ENCODE measurements around the gene ZNF445.
A peak's percentile ranks its signal among the peaks of the same experiment; 100 is the strongest.
"Not testable (repeated sequence)": the region's sequence is repeated elsewhere in the genome, so short reads cannot be mapped to it uniquely, and the experiment has no call there.

The ZNF445 gene

DNA sequence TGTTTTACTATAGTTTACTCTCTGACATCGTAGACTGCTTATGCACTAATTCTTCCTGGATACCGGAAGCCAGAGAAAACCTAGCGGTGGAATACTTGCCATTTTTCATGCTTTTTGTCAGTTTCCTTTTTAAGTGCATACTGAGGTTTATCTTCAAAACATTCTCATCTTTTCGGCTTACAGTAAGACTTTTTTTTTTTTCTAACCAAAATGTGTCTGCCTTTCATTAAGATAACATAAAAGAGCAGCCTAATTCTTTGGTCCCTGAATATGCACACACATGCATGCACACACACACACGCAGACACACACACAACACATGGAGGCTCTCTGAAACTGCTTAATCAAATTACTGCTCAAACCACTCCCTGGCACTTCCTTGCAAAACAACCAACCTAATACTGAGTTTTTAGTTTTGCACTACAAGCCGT, 1.3 kb downstream of the ZNF445 start:
- no peak for DNase-seq (ENCODE audit: low read depth in 2 of 2)

DNA sequence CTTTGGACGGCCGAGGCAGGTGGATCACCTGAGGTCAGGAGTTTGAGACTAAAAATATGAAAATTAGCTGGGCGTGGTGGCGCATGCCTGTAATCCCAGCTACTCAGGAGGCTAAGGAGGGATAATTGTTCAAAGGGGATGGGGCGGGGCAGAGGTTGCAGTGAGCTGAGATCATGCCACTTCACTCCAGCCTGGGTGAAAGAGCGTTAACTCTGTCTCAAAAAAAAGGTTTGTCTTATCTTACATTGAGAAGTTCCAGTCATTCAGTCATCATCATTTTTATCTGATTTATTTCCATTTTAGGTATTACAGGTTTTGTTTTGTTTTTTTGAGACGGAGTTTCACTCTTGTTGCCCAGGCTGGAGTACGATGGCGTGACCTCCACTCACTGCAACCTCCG, 2.6 kb downstream of the ZNF445 start:
- not testable (repeated sequence) for DNase-seq (ENCODE audit: low read depth in 2 of 2)

DNA sequence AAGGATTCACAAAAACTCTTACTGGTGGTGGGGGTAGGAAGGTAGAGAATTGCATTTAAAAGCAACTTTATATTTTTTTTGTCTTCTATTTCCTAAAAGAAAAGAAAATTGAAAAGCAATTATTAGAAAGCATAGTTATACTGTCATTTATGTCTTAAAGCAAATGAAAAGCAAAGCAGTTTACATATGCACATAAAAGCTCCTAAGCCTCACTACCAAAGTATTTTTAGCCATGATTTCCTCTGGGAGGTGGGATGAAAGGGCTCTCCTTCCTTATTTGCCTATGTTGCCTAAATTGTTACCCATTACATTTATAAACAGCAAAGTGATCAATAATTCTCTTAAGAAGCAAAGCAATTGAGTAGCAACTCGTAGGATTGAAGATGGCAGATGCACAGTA, 7.0 kb downstream of the ZNF445 start:
- DNase-seq (ENCODE audit: low read depth in 2 of 2): no peak

DNA sequence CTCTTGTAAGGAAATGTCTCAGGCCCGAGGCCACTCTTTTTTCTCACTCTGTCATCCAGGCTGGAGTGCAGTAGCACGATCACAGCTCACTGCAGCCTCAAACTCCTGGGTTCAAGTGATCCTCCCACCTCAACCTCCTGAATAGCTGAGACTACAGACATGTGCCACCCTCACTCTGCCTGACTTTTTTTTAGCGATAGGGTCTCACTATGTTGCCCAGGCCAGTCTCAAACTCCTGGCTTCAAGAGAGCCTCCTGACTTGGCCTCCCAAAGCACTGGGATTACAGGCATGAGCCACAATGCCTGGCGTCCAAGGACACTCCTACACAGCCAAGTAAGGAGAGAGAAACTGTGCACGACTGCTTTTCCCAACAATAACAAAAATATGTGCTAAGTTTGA, 7.6 kb downstream of the ZNF445 start:
- no peak for DNase-seq (ENCODE audit: low read depth in 2 of 2)

DNA sequence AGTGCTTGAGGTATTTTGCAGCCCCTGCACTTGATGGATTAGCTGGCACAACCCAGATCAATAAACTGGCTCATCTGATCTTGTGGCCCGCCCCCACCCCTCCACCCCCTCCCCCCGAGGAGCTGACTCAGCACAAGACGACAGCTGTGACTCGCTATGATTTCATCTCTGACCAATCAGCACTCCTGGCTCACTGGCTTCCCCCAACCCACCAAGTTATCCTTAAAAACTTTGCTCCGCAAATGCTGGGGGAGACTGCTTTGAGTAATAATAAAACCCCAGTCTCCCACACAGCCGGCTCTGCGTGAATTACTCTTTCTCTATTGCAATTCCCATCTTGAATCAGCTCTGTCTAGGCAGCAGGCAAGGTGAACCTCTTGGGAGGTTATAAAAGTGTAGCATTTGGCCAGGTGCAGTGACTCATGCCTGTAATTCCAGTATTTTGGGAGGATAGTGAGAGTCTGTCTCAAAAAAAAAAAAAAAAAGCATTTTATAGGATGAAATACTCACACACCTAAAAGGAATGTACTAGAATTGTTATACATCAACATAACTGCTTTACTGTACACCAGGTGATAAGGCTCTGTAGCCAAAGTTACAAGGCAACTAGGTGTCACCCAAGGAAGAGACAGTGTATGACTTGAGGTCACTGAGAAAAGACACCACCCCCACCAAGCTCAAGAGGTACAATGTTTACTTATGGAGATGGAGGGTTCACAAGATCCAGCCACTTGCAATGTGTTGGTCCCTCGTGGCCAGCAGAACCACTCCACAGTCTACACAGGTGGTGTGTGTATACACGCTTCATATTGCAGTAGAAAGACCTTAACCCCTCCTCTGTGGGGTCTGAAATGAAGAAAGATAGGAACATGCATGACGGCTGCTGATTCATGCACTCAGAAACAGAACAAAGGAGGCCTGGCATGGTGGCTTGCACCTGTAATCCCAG, 8.6 kb downstream of the ZNF445 start:
- DNase-seq (ENCODE audit: low read depth in 2 of 2): peak in 1 of 2 donors; percentile 42

DNA sequence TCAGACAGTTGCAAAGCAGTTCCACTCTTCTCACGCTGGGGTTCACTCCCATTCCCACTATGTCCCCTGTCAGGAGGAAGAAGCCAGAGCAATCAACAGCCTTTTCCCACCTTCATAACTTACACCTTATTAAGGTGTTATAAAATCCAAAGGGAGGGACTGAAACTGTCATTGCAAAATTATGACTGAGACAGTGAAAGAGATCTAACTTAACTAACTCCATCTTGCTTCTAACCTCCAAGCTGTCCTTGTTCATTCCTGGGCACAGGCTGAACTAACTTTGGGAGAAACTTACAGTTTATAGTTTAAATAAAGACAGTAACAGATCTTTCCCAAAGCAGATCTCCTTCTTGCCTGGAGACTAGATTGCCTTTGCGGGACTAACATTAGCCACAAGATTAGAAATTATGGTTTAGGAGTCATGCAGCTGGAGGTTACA, 9.4 kb downstream of the ZNF445 start:
- not testable (repeated sequence) for DNase-seq (ENCODE audit: low read depth in 2 of 2)

DNA sequence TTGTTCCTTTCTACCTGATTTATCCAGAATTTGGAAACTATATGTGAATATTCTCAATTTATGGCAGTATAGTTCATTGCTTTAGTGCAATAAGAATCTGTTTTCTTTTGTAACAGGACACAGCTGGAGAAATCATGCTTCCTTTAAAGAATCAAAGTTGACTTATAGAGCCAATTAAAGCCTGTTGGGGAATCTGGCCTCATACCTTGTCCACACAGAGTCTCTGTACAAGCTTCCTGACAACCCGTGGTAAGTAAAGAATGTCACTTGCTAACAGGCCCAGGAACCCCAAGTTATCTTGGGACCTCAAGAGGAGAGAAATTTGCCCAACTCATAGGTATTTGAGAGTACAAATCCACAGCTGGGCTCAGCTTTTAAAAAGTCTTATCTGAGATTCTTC, 10.2 kb downstream of the ZNF445 start:
- no peak for DNase-seq (ENCODE audit: low read depth in 2 of 2)

DNA sequence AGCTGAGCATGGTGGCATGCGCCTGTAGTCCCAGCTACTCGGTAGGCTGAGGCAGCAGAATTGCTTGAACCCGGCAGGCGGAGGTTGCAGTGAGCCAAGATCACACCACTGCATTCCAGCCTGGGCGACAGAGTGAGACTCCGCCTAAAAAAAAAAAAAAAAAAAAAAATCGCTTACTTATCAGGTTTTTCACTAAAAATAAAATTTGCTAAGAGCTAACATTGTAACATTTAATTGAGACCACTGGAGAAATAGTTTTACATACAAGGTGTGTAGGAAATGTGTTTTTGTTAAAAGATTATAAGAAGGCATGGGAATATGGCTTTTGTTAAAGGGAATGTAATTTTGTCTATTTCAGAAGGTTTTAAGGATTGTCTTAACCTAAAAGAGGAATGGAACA, 12.6 kb downstream of the ZNF445 start:
- DNase-seq (ENCODE audit: low read depth in 2 of 2): not testable (repeated sequence)

DNA sequence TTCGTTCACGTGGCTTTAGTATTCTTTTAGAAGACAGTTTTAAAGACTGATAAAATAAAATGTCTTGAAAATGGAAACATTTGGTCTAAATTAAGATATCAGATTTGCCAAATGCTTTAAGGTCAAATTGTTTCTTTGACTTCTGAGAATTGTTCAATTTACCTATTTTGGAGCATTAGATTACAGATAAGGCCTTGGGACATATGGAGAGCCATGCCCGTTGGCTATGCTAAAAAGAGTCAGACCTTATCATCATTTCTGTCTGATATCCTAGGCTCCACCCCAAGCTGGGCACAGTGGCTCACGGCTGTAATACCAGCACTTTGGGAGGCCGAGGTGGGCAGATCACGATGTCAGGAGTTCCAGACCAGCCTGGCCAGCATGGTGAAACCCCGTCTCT, 13.0 kb downstream of the ZNF445 start:
- no peak for DNase-seq (ENCODE audit: low read depth in 2 of 2)

DNA sequence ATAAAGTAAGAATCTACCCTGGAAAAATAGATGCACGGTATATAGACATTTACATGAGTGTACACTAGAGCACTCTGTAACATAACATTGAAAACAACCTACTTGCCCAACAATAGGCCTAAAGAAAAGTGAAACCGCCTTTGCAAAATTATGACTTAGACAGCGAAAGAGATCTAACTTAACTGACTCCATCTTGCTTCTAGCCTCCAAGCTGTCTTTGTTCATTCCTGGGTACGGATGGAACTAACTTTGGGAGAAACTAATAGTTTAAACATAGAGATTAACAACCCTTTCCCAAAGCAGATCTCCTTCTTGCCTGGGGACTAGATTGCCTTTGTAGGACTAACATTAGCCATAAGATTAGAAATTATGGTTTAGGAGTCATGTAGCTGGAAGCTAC, 17.4 kb downstream of the ZNF445 start:
- not testable (repeated sequence) for DNase-seq (ENCODE audit: low read depth in 2 of 2)

DNA sequence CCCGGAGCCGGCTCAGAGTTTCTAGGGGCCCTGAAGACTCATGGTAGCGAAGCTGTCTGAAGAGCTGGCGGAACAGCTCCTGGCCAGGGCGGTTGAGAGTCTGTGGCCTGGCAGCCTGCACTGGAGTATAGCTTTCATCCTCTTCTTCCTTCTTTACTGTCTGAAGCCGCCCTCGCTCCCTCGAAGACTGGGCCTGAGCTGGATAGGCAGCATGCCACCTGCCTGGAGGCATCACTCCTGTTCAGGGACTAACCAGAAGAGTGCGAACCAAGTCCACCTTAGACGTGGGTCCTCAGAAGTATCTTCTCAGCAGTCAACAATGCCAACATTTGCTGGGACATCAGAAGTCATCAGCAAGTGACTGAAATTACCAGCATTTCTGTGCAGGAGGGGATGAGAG, 22.2 kb downstream of the ZNF445 start:
- DNase-seq (ENCODE audit: low read depth in 2 of 2): no peak

DNA sequence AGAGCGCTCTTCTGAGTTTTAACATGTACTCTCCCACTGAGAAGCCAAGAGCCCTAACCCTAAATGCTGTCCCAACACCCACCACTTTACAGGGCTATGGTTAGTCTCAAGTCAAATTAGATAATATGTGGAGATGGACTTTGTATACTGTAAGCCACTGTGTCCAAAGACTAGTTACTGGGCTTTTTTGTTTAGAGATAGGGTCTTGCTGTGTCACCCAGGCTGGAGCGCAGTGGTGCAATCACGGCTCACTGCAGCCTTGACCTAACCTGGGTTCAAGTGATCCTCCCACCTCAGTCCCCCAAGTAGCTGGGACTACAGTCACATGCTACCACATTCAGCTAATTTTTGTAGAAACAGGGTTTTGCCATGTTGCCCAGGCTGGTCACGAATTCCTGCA, 23.2 kb downstream of the ZNF445 start:
- no peak for DNase-seq (ENCODE audit: low read depth in 2 of 2)

DNA sequence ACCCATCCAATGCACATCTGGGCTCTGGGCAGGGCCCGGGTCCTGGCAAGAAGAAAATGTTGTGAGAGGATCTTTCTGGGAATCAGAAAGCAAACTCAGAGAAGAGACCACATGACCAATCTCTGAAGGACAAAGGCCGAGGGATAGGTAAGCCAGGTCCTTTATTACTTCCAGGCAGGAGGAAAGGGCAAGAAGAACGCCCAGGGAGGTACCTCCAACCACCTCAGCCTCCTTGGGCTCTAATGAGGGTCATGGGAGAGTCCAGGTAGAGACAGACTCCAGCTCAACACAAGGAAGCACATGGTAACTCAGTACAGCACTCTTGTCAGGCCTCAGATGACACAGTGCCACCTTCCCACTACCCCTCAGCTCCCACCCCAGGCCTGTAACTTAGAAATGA, 26.0 kb downstream of the ZNF445 start:
- no peak for DNase-seq (ENCODE audit: low read depth in 2 of 2)

DNA sequence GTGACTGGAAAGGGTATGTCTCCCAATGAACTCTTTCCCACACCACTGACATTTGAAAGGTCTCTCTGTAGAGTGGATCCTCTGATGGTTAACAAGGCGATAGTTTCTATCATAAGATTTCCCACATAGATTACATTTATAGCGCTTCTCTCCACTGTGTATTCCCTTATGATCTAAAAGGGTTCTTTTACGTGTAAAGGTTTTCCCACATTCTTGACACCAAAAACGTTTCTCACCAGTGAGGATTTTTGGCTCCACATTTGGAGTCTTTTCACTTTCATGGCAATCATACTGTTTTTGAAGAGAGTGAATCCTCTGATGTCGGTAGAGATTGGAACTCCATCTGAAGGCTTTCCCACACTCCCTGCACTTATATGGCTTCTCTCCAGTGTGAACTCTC, 30.5 kb downstream of the ZNF445 start:
- DNase-seq (ENCODE audit: low read depth in 2 of 2): no peak

DNA sequence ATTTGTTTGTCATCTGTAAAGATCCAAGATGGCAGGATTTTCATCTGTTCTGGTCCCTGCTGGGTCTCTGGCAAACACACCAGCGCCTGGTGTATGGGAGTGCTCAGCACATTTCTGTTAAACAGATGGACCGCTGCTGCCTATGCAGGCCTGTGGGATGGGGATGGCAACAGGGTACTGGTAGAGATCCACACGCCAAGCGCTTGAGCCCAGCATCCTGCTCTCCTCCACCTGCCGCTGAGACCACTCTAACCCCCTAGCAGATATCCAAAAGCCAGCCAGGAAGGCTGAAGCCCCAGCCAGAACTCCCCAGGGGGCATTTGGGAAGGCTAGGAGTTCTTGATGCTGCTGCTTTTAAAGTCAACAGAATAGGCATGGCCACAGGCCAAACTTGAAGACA, 31.7 kb downstream of the ZNF445 start:
- no peak for DNase-seq (ENCODE audit: low read depth in 2 of 2)

DNA sequence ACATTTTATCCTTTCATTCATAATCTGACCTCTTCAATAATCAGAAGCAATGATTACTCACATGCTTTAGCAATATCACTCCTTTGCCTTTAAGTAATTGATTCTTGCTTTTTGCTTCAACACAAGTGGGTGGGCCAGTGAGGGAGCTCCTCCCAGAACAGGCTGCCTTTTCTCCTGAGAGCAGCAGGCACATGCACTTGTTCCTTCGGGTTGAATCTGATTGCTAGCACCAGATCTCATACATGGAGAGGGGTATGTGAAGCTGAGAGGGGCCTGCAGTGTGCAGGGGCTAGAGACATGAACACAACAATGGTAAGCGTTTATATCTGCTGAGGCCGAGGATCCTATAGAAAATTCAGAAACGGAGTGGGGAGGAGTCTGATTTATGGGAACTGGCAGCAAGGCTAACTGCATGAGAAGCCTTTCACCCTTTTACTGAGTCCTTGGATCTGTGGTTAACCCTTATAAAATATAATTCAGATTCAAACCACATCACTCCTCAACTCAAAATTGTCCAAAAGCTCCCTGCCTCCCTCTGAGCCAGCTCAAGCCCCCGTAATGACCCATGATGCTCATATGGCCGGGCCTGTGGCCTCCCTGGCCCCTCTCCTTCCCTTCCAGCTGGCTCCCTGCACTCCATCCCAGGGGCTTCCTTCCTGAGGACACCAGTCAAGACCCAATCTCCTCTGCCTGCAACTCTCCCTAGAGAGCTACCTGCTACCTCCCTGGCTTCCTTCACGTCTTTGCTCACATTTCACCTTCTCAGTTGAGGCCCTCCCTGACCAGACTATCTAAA, 32.4 kb downstream of the ZNF445 start:
- DNase-seq (ENCODE audit: low read depth in 2 of 2): no peak

DNA sequence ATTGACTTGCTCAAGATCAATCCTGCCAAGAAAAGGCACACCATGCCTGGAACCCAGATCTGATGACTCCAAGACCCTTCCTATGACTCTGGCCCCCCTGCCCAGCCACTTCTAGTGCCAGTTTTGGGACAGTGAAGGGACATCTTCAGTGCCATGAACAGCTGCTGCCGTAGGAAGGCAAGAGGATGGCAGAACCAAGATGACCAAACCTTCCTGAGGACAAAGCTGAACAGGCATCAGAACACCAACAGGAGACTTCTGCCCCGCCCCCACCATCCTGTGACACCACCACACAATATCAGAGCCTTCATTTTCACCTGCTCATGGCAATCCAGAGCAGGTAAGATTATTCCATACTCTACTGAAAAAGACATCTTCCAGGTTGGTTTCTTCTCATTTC, 33.0 kb downstream of the ZNF445 start:
- no peak for DNase-seq (ENCODE audit: low read depth in 2 of 2)

DNA sequence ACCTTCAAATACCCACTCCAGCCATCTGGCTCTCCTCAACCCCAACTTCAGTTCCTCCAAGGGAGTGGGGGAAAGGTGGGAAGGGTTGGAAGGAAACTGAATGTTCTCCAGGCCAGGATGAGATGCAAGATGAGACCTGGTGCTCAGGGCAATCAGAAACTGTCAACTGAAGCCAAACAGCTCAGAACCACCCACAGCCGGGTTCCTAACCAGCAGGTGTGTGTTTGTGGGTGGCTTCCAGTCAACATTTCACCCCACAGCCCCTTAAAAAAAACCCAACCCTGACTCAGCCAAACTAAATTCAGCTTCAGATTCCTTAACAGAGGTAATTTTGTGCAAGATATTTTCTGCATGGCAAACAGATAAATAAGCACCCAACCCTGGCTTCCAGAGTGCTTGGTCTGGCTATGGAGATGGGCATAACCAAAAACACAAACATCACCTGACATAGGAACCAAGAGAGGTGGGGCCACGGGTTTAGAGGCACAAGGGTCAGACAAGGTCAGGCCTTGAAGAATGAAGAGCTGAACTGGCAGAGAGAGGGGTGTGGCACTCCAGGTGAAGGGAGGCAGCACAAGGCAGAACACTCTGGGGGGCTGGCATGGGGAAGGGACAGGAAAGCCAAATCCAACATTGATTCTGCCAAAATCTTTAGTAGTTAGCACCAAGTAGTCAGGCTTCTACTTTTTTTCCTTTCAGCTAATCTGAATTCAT, 34.7 kb downstream of the ZNF445 start:
- peak in 1 of 2 donors; percentile 3 for DNase-seq (ENCODE audit: low read depth in 2 of 2)

DNA sequence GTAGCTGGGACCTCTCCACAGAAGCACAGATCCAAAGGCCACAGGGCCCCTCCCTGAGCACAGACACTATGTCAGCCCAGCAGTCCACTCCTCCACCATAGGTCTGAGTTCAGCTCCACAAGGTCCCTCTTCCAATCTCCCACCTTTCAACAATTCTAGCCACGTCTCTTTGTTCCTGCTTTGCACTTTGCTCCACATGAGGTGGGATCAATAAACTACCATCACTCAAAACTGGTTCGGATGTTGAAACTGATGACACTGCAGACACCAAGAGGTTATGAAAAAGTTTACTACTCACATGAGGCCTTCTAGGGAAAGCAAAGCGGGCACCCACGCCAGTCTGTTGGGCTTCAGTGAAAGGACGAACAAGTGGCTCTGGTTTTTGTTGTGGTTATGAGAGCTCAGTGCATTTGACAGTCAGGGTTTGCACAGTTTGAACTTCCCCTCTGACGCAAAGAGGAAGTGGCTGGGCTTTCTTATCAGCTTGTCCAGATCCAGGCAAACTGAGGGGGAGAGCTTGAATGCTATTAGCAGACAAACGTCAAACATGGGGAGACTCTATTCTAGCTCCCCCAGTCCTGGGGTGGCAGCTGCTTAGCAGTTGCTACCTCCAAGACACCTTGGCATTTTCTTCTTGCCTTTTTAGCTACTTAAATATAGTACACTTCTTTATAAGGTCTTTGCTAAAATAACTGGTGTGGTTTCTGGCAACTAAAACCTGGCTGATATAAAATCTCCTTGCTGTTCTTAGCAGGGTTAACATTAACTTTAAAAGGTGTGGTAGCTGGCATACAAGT, 37.8 kb downstream of the ZNF445 start:
- DNase-seq (ENCODE audit: low read depth in 2 of 2): peak; percentile 67 to 77

DNA sequence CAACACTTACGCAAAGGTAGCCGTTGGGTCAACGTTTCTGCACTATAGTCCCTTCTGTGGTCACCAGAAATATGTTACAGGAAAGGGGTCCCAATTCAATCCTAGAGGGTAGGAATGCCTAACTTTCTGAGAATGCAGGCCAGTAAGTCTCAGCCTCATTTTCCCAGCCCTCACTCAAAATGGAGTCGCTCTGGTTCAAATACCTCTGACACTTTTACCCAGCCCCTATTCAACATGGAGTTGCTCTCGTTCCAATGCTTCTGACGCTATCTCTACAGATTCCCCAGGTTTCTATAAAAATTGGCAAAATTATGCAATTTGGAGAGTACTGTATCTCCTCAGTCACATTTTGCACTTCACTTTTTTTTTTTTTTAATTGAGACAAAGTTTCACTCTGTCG, 39.7 kb downstream of the ZNF445 start:
- DNase-seq (ENCODE audit: low read depth in 2 of 2): no peak

DNA sequence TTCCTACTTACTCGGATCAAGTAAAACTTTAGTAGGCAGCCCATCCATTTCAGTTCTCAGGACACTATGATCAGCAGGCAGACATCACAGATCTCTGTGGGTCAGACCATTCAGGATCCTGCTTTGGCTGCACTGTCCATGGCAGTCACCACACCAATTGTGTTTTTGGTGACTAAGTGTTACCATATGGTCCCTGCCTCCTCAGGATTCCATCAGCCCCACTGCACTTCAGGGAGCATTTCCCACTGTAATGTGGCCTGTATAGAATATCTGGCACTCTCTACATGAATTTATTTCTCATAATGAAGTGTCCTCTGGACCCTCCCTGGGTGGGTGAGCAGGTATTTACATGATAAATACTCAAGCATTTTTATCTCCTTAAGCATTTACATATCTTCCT, 41.3 kb downstream of the ZNF445 start:
- no peak for DNase-seq (ENCODE audit: low read depth in 2 of 2)

Measured in stimulated activated CD8-positive, alpha-beta memory T cell treated with anti-CD3 and anti-CD28 coated beads, Interleukin-15, amount 100 ng/mL, for 48 hours (primary cell).